ENCODE measurements around the gene ASB16.
"Not testable (repeated sequence)": the region's sequence is repeated elsewhere in the genome, so short reads cannot be mapped to it uniquely, and the experiment has no call there.

Gene ASB16

GRCh38 chr17:44146375-44147346, 23.8 kb upstream of the ASB16 start:
- no peak for DNase-seq (ENCODE audit: low read depth in 2 of 3, low spot score in 2 of 3)

- DNase-seq (ENCODE audit: low read depth in 2 of 3, low spot score in 2 of 3), result no peak
Measured at GRCh38 chr17:44147812-44148211, 22.7 kb upstream of the ASB16 start.

GRCh38 chr17:44149066-44149465, 21.4 kb upstream of the ASB16 start:
- not testable (repeated sequence) for DNase-seq (ENCODE audit: low read depth in 2 of 3, low spot score in 2 of 3)

GRCh38 chr17:44149750-44150329, 20.7 kb upstream of the ASB16 start:
- no peak for DNase-seq (ENCODE audit: low read depth in 2 of 3, low spot score in 2 of 3)

- no peak for DNase-seq (ENCODE audit: low read depth in 2 of 3, low spot score in 2 of 3)
Measured at GRCh38 chr17:44152875-44153274, 17.6 kb upstream of the ASB16 start.

GRCh38 chr17:44155488-44155887, 15.0 kb upstream of the ASB16 start:
- DNase-seq (ENCODE audit: low read depth in 2 of 3, low spot score in 2 of 3), result no peak

- DNase-seq (ENCODE audit: low read depth in 2 of 3, low spot score in 2 of 3), result no peak
Measured at GRCh38 chr17:44159519-44160210, 10.8 kb upstream of the ASB16 start.

GRCh38 chr17:44164476-44164875, 6.0 kb upstream of the ASB16 start:
- DNase-seq (ENCODE audit: low read depth in 2 of 3, low spot score in 2 of 3), result no peak

GRCh38 chr17:44167181-44167861, 3.2 kb upstream of the ASB16 start:
- DNase-seq (ENCODE audit: low read depth in 2 of 3, low spot score in 2 of 3), result no peak

- no peak for DNase-seq (ENCODE audit: low read depth in 2 of 3, low spot score in 2 of 3)
Measured at GRCh38 chr17:44170135-44170498, 387 bp upstream of the ASB16 start.

GRCh38 chr17:44171931-44172455, 1.5 kb downstream of the ASB16 start:
- DNase-seq (ENCODE audit: low read depth in 2 of 3, low spot score in 2 of 3), result no peak

GRCh38 chr17:44174427-44174826, 3.9 kb downstream of the ASB16 start:
- no peak for DNase-seq (ENCODE audit: low read depth in 2 of 3, low spot score in 2 of 3)

GRCh38 chr17:44176257-44176656, 5.8 kb downstream of the ASB16 start:
- no peak for DNase-seq (ENCODE audit: low read depth in 2 of 3, low spot score in 2 of 3)

- no peak for DNase-seq (ENCODE audit: low read depth in 2 of 3, low spot score in 2 of 3)
Measured at GRCh38 chr17:44176671-44177501, 6.4 kb downstream of the ASB16 start.

GRCh38 chr17:44177640-44178039, 7.1 kb downstream of the ASB16 start:
- no peak for DNase-seq (ENCODE audit: low read depth in 2 of 3, low spot score in 2 of 3)

GRCh38 chr17:44178133-44178532, 7.6 kb downstream of the ASB16 start:
- DNase-seq (ENCODE audit: low read depth in 2 of 3, low spot score in 2 of 3), result no peak

GRCh38 chr17:44183024-44183423, 12.5 kb downstream of the ASB16 start:
- DNase-seq (ENCODE audit: low read depth in 2 of 3, low spot score in 2 of 3), result no peak

GRCh38 chr17:44184212-44184810, 13.8 kb downstream of the ASB16 start:
- no peak for DNase-seq (ENCODE audit: low read depth in 2 of 3, low spot score in 2 of 3)

GRCh38 chr17:44186307-44187130, 16.0 kb downstream of the ASB16 start, which contains the start of gene TMUB2:
TSS of gene TMUB2 (plus strand) at chr17:44186972. CDS start at chr17:44187709, 737 bp downstream.
- DNase-seq (ENCODE audit: low read depth in 2 of 3, low spot score in 2 of 3), result peak; percentile 98 to 99 (median 98)

All from activated CD8-positive, alpha-beta memory T cell treated with anti-CD3 and anti-CD28 coated beads for 48 hours (primary cell).